Heart left ventricle (tissue), 13 donors: Measurements from ENCODE around the gene COLEC11.
"Not testable (repeated sequence)": the region's sequence is repeated elsewhere in the genome, so short reads cannot be mapped to it uniquely, and the experiment has no call there.

Experiments
- POLR2A ChIP-seq, 2 donors: fragments of 450-650 bp; IDR thresholded peaks; one replicate each; pipeline ENCODE4 v1.6.1; 2017; ENCODE audit warnings: antibody characterized with exemption in 2 of 2, mild to moderate bottlenecking in 2 of 2, moderate library complexity in 2 of 2
- TF ChIP-seq, protein P1 (sequence below), 12 donors: fragments of 200-600 bp; sonication (generic) in 4 of 12; IDR thresholded peaks; one replicate each; pipeline versions ENCODE4 v1.5.0 to v1.8.0; 2018 to 2022; ENCODE audit warnings: antibody characterized with exemption in 12 of 12, mild to moderate bottlenecking in 5 of 12
- donor health status: ischemic (EF 13 %, LVEDD 7.1; RV severe dilation, severe dysfunction).
- donor health status: DM: no; HTN: yes; CAD: no.
- donor health status: DM: no; HTN: no; CAD: no.
- donor health status: ischemic (EF 25% LVEDD 6.9; RV normal size, moderate dysfunction).
- donor health status: ischemic (EF 25% LVEDD 5.7; RV mildly dilated, moderate dysfunction).
- donor health status: ischemic (EF 35%, LVEDD 5.7; RV mildly dilated, moderate dysfunction).
- donor health status: nonischemic (EF 11% LVEDD 7.7; RV severe dilation, severe dysfunction).
- donor health status: DM: yes; HTN: yes; CAD: no.
- donor health status: PGD.
- donor health status: ischemic (EF 29% LVEDD 5.4; RV normal size, mild dysfunction).
- donor health status: nonischemic (EF 23%, LVEDD 6.1; RV moderate dilation, normal function).

- TF ChIP-seq, protein P1, sequence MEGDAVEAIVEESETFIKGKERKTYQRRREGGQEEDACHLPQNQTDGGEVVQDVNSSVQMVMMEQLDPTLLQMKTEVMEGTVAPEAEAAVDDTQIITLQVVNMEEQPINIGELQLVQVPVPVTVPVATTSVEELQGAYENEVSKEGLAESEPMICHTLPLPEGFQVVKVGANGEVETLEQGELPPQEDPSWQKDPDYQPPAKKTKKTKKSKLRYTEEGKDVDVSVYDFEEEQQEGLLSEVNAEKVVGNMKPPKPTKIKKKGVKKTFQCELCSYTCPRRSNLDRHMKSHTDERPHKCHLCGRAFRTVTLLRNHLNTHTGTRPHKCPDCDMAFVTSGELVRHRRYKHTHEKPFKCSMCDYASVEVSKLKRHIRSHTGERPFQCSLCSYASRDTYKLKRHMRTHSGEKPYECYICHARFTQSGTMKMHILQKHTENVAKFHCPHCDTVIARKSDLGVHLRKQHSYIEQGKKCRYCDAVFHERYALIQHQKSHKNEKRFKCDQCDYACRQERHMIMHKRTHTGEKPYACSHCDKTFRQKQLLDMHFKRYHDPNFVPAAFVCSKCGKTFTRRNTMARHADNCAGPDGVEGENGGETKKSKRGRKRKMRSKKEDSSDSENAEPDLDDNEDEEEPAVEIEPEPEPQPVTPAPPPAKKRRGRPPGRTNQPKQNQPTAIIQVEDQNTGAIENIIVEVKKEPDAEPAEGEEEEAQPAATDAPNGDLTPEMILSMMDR (IDR thresholded peaks at IDR 0.05): not testable (repeated sequence)
- not testable (repeated sequence) for TF ChIP-seq POLR2A (IDR thresholded peaks at IDR 0.05)
Observed at GRCh38 chr2:3616435-3617197, 21.7 kb downstream of the COLEC11 start.
